ENCODE data around the gene PDE4C.

GRCh38 chr19:18232540-18233223, 6.4 kb upstream of the PDE4C start:
- TF ChIP-seq CTCF (IDR thresholded peaks at IDR 0.05) (no peak), MAX (CRISPR knock-in tag; IDR thresholded peaks at IDR 0.05) (no peak; the same call in 1 of the 2 replicates), NR2C2 (CRISPR knock-in tag; IDR thresholded peaks at IDR 0.05) (no peak), TEAD4 (CRISPR knock-in tag; IDR thresholded peaks at IDR 0.05) (no peak), GABPB1 (CRISPR knock-in tag; IDR thresholded peaks at IDR 0.05) (no peak), PRDM15 (CRISPR knock-in tag; IDR thresholded peaks at IDR 0.05) (no peak), ATF2 (CRISPR knock-in tag; IDR thresholded peaks at IDR 0.05; ENCODE audit: borderline replicate concordance, low read depth) (no peak), ZNF232 (CRISPR knock-in tag; IDR thresholded peaks at IDR 0.05) (no peak), CREB1 (CRISPR knock-in tag; IDR thresholded peaks at IDR 0.05) (no peak), ZNF263 (CRISPR knock-in tag; IDR thresholded peaks at IDR 0.05; ENCODE audit: low read depth) (no peak), FOXK1 (CRISPR knock-in tag; IDR thresholded peaks at IDR 0.05) (no peak), TP53 (CRISPR knock-in tag; IDR thresholded peaks at IDR 0.05) (no peak)
